Testis (tissue), 3 donors: ENCODE data around the gene LPP. TPM values are rescaled to one million over a fixed set of nuclear protein-coding genes. Genes with fewer than 3 reads are reported as not detected.
"Not testable (repeated sequence)": the region's sequence is repeated elsewhere in the genome, so short reads cannot be mapped to it uniquely, and the experiment has no call there.

Experiments
- DNase-seq: peaks from one replicate; pipeline ENCODE4 v3.0.0-alpha.2; 2019
- H3K27ac ChIP-seq, 2 donors: fragments of 200-600 bp; sonication (generic); one replicate each; pipeline ENCODE4 v1.5.1; 2019
- H3K27me3 ChIP-seq: fragments of 200-600 bp; sonication (generic); one replicate; pipeline ENCODE4 v1.5.1; 2019
- H3K36me3 ChIP-seq: fragments of 200-600 bp; sonication (generic); one replicate; pipeline ENCODE4 v1.5.1; 2017; ENCODE audit warnings: low read depth; ENCODE audit errors: missing control alignments
- H3K4me1 ChIP-seq: fragments of 200-600 bp; sonication (generic); one replicate; pipeline ENCODE4 v1.5.1; 2019
- H3K4me3 ChIP-seq, 2 donors: fragments of 200-600 bp; sonication (generic); one replicate each; pipeline ENCODE4 v1.5.1; 2017 to 2019
- H3K9me3 ChIP-seq: fragments of 200-600 bp; sonication (generic); one replicate; pipeline ENCODE4 v1.5.1; 2017
- POLR2A ChIP-seq: fragments of 450-650 bp; IDR thresholded peaks from one replicate; pipeline ENCODE4 v1.6.1; 2017; ENCODE audit warnings: antibody characterized with exemption, mild to moderate bottlenecking, moderate library complexity
- WGBS, 2 donors: methylation state at CpG; one replicate each; pipeline ENCODE4 v1.1.5; 2018; 5-methylcytosine and 5-hydroxymethylcytosine counted together
- intact Hi-C: fragments of 100-400 bp; cut with DNase I; formaldehyde crosslinking; loops from one replicate; pipeline ENCODE4 v1.15.1; 2023; ENCODE audit warnings: low total_unique reads
- polyA plus RNA-seq: library from polyadenylated mRNA; stranded (reverse); fragments of 350-450 nt; fragmentation: Illumina TruSeq; extraction: RNeasy Lipid Tissue Mini Kit (QIAGEN cat#74804); gene quantifications from one replicate; pipeline ENCODE4 v1.2.3, GENCODE V29; 2014; ENCODE audit warnings: low read depth, low replicate concordance; ENCODE audit not compliant: insufficient read depth
- total RNA-seq, 2 donors: library from RNA; depleted of rRNA; stranded (reverse); fragments of >200 nt; gene quantifications; one replicate each; pipeline ENCODE4 v1.2.3, GENCODE V29; 2016
- TF ChIP-seq, protein P1 (sequence below), 3 experiments: fragments of 450-650 bp in 2 of 3; fragments of 200-600 bp in 1 of 3; sonication (generic) in 1 of 3; IDR thresholded peaks; one replicate each; pipeline ENCODE4 v1.5.1; 2016 to 2019; ENCODE audit warnings: antibody characterized with exemption in 3 of 3, mild to moderate bottlenecking in 2 of 3, moderate library complexity in 1 of 3

LPP gene
- total and polyA plus RNA-seq, 3 donors from 2014 or later: 89.9 to 135 (median 132) TPM

DNA sequence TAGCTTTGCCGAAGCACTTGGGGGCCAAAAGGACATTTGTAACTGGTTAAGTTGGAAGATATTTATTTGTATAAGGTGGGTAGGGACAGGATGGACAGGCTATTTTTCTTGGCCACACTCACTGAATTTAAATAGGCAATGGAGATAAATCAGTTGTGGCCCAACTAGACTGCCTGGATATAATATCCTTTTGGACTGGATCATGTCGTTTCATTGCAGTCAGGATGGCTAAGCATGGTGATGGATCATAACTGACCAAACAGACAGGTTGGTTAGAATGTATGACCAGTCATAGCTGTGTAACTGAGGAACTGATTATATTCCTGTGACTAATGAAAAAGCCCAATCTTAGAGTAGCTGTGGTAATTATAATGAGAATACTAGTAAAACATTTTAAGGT, 284.0 kb downstream of the LPP start:
- no peaks in the 10 kb centered on the region for H3K27me3 ChIP-seq
- no peak for TF ChIP-seq POLR2A
- TF ChIP-seq, protein P1, sequence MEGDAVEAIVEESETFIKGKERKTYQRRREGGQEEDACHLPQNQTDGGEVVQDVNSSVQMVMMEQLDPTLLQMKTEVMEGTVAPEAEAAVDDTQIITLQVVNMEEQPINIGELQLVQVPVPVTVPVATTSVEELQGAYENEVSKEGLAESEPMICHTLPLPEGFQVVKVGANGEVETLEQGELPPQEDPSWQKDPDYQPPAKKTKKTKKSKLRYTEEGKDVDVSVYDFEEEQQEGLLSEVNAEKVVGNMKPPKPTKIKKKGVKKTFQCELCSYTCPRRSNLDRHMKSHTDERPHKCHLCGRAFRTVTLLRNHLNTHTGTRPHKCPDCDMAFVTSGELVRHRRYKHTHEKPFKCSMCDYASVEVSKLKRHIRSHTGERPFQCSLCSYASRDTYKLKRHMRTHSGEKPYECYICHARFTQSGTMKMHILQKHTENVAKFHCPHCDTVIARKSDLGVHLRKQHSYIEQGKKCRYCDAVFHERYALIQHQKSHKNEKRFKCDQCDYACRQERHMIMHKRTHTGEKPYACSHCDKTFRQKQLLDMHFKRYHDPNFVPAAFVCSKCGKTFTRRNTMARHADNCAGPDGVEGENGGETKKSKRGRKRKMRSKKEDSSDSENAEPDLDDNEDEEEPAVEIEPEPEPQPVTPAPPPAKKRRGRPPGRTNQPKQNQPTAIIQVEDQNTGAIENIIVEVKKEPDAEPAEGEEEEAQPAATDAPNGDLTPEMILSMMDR (IDR thresholded peaks at IDR 0.05): no peak
- H3K4me1 ChIP-seq: peaks cover 3% of the 10 kb centered on the region
- intact Hi-C loops: no loop called here
- H3K27ac ChIP-seq: no peak overlapping the region
- H3K36me3 ChIP-seq: no peaks in the 10 kb centered on the region
- H3K9me3 ChIP-seq: no peaks in the 10 kb centered on the region
- no peak overlapping the region for H3K4me3 ChIP-seq
- DNase-seq: no peak
- WGBS, 2 donors: 66 to 73% methylated on average over 2 of the region's 2 CpGs

DNA sequence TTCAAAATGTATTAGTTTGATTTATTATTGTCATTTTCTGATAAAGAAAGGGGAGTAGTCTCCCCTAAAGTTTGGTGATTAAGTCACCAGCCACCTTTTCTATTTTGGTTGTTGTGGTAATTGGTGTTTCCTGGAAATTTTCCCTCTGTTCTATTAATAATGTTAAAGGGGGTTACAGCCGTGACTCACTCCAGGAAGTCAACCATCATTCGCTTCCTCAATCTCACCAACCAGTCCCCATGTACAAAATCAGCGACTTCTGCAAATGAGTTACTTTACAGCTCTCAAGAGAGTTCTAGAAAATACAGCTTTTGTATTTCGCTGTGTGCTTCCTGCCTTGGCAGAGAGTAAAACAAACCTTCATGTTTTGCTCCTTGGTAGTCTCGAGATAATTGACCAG, 285.1 kb downstream of the LPP start:
- Histone ChIP-seq H3K27ac (no peak overlapping the region), H3K4me3 (no peak overlapping the region), H3K36me3 (no peaks in the 10 kb centered on the region), H3K27me3 (no peaks in the 10 kb centered on the region), H3K9me3 (no peaks in the 10 kb centered on the region), H3K4me1 (no peaks in the 10 kb centered on the region)
- TF ChIP-seq, protein P1 (IDR thresholded peaks at IDR 0.05): no peak
- TF ChIP-seq POLR2A: no peak
- intact Hi-C loops: no loop called here
- no peak for DNase-seq
- 66 to 84% methylated on average over 5 of the region's 5 CpGs for WGBS, 2 donors

DNA sequence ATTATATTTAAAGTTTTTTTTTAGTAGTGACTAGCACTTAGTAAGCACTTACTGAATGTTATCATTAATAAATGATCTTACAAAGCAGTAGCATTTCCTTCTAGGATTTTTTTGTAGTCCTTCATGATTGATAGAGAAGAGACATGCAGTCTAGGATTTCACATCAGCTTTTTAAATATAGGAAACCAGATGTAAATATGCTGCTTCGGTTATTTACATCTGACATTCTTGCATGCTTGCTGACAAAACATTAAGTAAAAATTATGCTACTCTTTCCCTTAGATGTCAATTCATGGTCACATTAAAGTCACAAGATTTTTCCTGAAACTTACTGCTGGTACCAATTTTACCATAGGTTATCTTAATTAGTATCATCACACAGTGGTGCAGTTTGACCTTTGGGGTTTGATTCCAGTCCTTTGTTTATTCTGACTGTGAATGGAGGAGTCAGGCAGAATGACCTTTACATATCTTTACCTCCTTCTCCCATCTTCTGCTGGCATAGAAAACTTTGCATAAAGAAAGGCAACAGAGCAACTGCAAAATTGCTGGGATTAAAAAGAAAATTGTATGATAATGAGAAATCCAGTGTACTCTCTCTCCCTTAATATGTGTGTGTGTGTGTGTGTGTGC, 286.5 kb downstream of the LPP start:
- no peaks in the 10 kb centered on the region for H3K36me3 ChIP-seq
- DNase-seq: no peak
- no peaks in the 10 kb centered on the region for H3K4me1 ChIP-seq
- no peak overlapping the region for H3K27ac ChIP-seq
- 82 to 89% methylated on average over 1 of the region's 1 CpG for WGBS, 2 donors
- H3K27me3 ChIP-seq: no peaks in the 10 kb centered on the region
- no peak overlapping the region for H3K4me3 ChIP-seq
- H3K9me3 ChIP-seq: no peaks in the 10 kb centered on the region
- intact Hi-C loops: no loop called here
- no peak for TF ChIP-seq POLR2A
- TF ChIP-seq, protein P1 (IDR thresholded peaks at IDR 0.05): no peak

DNA sequence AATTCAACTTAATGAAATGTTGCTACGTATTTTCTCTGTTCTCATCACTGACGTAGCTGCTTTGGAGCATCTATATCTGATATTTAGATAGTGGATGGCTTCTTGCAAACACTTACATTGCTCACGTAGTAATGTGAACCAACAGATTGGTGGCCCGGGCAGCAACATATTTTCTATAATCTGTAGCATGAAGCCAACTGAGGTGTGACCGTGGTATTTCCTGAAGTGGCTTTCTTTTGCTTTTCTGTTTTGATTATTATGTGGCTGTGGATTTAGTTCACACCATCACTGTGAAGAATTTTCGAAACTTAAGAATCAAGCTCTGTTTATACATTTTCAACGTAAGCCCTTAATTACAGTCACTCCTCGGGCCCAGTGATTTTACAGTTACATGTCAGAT, 288.5 kb downstream of the LPP start:
- H3K4me1 ChIP-seq: no peaks in the 10 kb centered on the region
- no peak overlapping the region for H3K4me3 ChIP-seq
- H3K36me3 ChIP-seq: no peaks in the 10 kb centered on the region
- intact Hi-C loops: no loop called here
- TF ChIP-seq POLR2A: no peak
- TF ChIP-seq, protein P1 (IDR thresholded peaks at IDR 0.05): no peak
- 95 to 97% methylated on average over 8 of the region's 8 CpGs for WGBS, 2 donors
- H3K9me3 ChIP-seq: no peaks in the 10 kb centered on the region
- H3K27ac ChIP-seq: no peak overlapping the region
- H3K27me3 ChIP-seq: no peaks in the 10 kb centered on the region
- DNase-seq: no peak

DNA sequence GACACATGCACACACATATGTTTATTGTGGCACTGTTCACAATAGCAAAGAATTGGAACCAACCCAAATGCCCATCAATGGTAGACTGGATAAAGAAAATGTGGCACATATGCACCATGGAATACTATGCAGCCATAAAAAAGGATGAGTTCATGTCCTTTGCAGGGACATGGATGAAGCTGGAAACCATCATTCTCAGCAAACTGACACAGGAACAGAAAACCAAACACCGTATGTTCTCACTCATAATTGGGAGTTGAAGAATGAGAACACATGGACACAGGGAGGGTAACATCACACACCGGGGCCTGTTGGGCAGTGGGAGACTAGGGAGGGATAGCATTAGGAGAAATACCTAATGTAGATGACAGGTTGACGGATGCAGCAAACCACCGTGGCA, 291.2 kb downstream of the LPP start:
- intact Hi-C loops, H3K4me3 ChIP-seq, H3K27ac ChIP-seq, H3K9me3 ChIP-seq, H3K36me3 ChIP-seq, H3K27me3 ChIP-seq, H3K4me1 ChIP-seq, DNase-seq: not testable (repeated sequence)
- 96 to 100% methylated on average over 4 of the region's 4 CpGs for WGBS, 2 donors
